ENCODE measurements around the gene MRPL23.

The MRPL23 gene

GRCh38 chr11:1959786-1960185 lies 12.7 kb downstream of the MRPL23 start:
- DNase-seq, result no peak

GRCh38 chr11:1963864-1964263 lies 16.7 kb downstream of the MRPL23 start:
- no peak for DNase-seq

- no peak for DNase-seq
These were observed 17.2 kb downstream of the MRPL23 start for GRCh38 chr11:1964348-1964747.

GRCh38 chr11:1964955-1965354 lies 17.8 kb downstream of the MRPL23 start:
- no peak for DNase-seq

DNA sequence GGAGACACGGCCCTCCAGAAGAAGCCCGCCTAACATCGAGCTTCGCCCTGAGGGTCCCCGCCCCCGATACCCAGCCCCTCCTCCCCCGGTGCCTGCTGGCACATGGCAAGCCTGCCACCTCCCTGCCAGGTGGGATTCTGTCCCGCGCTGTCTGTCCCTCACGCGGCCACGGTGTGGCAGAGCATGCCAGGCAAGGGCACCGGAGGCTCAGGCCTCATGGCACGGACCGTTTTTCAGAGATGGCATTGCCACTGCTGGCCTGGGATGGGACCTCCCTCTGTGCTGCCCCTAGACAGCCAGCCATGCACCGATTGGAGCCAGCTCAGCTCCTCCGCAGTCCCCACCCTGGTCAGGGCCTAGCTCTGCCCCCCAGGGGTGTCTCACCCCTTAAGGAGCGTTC lies 19.4 kb downstream of the MRPL23 start:
- DNase-seq, result no peak

DNA sequence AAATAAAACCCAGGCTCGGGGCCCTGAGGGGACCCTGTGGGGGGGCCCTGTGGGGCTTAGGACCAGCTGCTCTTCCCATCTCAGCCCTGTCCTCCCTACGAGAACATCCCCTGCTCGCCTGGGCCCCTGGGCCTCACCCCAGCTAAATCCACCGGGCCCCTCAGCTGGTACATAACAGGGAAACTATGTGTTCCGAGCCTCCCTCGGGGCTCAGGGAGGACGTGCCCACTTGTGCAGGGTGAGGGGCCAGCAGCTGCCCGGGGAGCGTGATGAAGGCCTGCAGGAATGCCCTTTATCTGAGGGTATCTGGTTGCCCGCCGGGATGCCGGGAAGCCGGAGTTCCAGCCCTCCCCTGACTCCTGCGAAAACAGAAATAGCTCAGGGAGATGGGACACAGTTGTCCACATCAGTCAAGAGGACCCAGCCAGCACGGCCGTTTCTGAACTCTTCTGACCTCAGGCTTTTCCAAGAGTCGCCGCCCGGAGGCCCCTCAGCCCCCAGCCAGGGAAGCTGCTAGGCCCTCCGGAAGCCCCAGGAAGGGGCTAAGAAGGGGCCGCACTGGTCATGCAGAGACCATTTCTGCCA lies 20.6 kb downstream of the MRPL23 start:
- no peak for DNase-seq

DNA sequence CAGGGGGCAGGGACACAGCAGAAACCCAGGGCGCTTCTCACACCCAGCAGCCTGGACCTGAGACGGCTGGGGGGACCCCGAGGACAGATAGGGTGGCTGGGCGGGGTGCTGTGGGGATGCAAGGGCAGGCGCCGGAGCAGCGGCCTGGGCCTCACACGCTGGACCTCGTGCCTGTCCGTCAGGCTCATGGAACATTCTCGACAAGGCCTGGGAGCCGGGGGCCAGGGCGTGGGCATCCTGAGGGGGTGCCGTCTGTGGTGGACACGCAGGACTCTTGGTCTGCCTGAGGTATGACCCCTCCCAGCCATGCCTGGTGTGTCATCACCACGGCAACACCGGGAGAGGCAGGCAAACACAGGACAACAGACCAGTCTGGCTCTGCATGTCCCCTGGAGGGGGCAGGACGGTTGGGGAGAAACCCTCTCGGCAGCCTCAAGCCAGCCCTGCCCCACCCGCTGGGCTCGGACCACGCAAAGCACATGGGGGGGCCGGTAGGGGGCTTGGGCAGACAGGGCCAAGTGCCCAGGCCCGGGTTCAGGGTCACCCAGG lies 21.4 kb downstream of the MRPL23 start:
- DNase-seq, result no peak

DNA sequence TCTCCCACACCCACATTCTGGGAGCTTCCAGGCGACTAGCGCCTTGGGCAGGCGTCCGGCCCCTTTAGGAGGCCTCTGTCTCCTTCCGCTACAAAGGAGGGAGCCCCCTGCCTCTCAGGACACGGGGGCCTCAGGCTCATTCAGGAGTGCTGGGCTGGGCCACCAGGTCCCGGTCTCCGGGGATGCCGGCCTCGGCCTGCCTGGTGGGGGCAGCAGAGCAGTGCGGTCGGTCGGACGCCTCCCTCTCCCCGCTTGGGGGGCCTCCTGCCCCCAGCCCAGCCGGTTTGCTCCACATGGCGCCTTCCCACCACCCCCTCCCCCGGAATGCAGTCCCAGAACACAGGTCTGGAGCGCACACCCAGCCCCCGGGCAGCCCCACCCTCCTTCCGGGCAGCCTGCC lies 21.9 kb downstream of the MRPL23 start:
- DNase-seq, result no peak

- DNase-seq, result no peak
These were observed 22.6 kb downstream of the MRPL23 start for GRCh38 chr11:1969776-1970175.

DNA sequence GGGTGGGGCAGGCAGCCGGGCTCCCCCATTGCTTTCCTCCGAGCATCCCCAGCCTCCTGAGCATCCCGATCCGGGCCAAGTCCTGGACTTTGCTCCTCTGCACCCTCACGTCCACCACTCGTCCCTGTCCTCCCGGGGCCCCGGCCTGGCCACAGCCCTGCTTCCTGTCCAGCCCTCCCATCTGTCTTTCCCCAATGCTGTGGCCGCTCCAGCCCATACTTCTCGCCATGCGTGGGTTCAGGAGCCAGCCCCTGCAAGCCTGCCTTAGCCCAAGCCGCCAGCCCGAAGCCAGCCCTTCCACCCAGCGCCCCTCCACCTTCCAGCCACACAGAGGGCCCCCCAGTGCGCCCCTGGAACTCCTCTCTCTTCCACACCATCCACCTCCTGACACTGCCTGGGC lies 23.8 kb downstream of the MRPL23 start:
- no peak for DNase-seq

- DNase-seq, result no peak
These were observed 28.1 kb downstream of the MRPL23 start for GRCh38 chr11:1975185-1975584.

- no peak for DNase-seq
These were observed 31.8 kb downstream of the MRPL23 start for GRCh38 chr11:1978720-1979473.

DNA sequence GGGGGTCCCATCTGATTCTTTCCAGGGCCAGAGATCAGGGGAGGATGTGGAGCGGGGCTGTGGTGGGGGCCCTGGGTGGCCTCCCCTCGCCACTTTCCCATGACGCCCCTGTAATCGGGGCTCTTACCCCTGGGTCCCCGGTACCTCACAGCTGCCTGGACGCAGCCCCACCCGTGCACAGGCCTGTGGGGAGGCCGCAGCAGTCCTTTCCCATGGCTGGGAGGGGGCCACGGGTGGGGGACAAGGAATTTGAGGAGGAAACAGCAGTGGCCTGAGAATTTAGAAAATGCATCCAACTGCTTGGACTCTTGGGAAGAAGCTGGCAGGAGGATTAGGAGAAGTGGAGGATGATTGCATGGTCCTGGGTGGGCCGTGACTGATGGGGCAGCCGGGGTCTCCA lies 32.5 kb downstream of the MRPL23 start:
- no peak for DNase-seq

GRCh38 chr11:1982873-1983600 lies 35.9 kb downstream of the MRPL23 start:
- DNase-seq, result no peak

DNA sequence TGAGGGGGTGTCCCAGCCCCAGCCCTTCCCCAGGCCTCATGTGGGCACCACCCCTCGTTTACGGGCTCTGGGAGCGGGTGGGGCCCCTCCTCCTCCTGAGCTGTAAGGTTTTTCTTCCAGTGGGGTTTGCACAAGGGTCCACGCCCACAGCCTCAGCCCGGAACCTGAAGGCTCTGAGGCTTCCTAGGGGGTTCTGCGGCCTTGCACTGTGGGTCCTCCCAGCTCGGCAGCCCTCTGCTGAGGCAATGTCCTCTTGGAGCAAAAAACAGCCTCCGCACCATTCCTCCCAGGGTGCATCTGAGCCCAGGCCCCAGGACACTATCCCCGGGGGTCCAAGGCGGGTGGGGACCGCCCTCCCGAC lies 36.4 kb downstream of the MRPL23 start:
- no peak for DNase-seq

GRCh38 chr11:1987024-1987423 lies 39.9 kb downstream of the MRPL23 start:
- DNase-seq, result no peak

DNA sequence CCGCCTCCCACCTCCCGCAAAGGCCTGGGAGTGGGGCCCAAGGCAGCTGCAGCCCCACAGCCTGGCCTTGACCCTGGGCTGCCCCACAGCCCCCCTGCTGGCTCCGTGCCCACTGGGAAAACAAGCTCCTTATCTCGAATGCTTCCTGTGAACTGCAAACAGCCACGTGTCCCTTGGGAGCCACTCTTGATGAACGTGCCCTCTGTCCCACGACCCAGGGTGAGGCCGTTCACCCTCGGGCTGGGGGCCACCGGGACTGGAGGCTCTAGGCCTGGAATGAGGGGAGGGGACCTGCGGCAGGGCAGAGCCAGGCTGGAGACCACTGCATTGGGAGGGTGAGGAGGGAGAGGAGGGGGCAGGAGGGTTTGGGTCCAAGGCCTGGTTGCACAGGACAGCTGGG lies 41.0 kb downstream of the MRPL23 start:
- DNase-seq, result no peak

DNA sequence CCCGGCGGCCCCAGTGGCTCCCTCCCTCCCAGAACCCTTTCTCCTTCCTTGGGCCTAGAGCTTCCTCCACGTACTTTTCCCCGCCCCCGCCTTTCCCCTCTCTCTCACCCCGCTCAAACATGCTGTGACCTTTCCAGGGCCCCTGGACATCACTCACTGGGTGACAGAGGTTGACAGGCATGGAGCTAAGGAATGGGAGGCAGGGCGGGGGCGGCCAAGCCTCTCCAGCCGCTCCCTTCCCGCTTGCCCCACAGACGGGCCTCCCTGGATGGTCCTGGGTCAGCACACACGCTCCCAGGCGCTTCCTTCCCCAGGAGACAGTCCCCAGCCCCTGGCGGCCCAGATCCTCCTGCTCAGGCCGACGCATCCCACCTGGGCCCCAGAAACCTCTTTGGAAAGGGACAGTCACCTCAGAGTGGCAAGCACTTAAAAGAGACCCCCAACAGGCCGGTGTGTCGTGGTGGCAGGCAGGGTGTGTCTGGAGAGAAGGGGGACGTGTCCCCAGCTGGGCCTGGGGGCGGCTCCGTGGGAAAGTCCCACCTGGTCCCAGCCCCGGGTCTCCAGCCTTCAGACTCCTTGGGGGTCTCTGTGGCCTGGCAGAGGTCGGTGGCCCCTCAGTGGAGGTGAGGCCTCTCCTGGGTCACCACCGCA lies 41.7 kb downstream of the MRPL23 start:
- no peak for DNase-seq

DNA sequence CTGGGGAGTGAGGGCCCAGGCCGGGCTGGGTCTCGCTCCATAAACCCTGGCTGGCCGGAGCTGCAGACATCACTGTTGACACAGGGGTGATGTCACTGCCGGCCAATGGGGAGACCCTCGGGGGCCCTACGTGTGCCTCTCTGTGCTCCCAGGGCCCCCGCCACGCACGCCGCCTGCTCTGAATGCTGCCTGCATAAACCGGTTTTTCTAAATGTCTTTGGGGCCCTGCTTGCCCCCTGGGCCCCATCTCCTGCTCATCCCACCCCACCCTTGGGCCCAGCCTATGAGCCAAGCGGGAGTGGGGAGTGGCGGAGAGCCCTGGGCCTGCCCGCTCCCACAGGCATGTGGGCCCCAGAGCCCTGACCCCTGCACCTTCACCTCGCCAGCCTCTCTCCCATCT lies 42.8 kb downstream of the MRPL23 start:
- DNase-seq, result no peak

GRCh38 chr11:1990872-1991578 lies 43.9 kb downstream of the MRPL23 start:
- no peak for DNase-seq

GRCh38 chr11:1992111-1992510 lies 45.0 kb downstream of the MRPL23 start:
- DNase-seq, result no peak

GRCh38 chr11:1994121-1994520 lies 47.0 kb downstream of the MRPL23 start:
- no peak for DNase-seq

DNA sequence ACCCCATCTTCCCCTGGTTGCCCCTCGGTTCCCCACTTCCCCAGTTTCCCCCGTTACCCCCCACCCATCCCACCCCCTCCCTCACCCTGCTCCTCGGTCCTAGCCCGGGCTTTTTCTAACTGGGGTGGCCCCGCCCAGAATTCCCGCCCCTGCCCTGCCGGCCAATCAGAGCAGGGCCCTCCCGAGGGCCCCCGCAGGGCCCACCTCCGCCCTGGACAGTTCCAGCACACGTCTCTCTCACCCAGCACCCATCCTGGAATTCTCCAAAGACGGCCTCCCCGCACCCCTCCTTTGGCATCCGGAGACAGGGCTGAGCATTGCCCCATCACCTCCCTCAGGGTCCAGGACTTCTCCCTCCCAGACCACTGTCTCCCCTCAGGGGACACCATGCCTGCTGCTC lies 50.6 kb downstream of the MRPL23 start, which contains the start of gene H19:
TSS of gene H19 (minus strand) at position 88 of the 400 bp plus-strand sequence.
- no peak for DNase-seq

Data from DMS53 (cell line).